ENCODE measurements around the gene SVOP. TPM values are rescaled to one million over a fixed set of nuclear protein-coding genes. Genes with fewer than 3 reads are reported as not detected.
"Not testable (repeated sequence)": the region's sequence is repeated elsewhere in the genome, so short reads cannot be mapped to it uniquely, and the experiment has no call there.

Gene SVOP
- polyA plus RNA-seq, 3 donors = 0.38 TPM; not detected in 2

DNA sequence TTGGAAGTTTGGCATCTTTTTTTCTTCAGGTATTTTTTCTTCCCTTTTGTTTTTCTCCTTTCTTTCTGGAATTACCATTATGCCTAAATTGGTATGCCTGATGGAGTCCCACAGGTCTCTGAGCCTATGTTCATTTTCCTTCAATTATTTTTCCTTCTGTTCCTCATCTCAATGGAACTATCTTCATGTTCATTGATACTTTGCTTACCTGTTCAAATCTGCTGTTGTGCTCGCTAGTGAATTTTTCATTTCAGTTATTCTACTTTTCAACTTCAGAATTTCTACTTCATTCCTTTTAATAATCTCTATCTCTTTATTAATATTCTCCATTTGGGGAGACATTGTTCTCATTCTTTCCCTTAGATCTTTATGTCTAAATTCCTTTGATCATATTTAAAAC is 16.1 kb upstream of the SVOP start:
- H3K27ac ChIP-seq (ENCODE audit: low read depth, low read length) = no peak overlapping the region
- 4 to 75% (median 69%) methylated on average over 1 of the region's 1 CpG for WGBS, 3 donors

DNA sequence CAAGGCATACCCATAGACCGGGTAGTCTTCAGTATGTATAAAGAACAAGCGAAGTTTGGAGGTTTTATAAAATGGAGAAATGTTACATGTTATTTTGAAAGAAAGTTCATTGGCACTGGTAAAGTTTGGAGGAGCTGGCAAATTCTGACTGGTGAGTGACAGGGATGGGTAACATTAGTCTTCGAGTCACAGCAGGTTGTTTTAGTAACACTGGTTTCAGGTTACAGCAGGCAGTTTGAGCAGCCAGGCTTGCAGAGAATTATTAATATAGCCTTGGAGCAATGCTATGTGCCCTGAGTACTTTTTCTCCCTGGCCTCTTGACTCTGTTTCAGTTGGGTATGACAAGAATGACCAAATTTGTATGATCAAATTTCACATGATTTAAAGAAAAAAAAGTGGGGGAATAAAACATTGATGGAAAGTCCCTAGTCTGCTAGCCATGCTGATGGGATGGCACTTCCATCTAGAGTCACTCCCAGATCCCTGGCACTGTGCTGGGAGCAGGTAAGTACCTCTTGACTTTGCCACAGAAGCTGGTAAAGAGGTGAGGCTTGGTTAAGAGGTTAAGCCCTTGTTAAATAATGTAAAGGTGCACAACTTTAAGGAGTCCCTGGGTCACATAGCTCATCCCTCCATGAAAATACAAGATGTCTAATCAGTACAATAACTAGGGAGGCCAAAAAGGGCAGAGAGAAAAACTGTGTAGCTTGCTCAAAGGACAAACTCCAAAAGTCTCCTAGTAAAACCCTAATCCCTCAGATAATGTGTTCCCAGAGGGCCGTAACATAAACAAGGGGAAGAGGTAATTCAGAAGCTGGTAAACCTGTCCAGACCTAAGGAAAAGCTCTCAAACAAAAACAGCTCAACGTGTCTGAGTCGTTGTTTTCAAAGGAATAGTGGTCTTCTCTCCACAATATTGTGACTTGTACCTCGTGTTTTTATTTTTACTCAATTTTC is 12.7 kb upstream of the SVOP start:
- H3K27ac ChIP-seq (ENCODE audit: low read depth, low read length) = no peak overlapping the region
- 47 to 57% (median 53%) methylated on average over 7 of the region's 7 CpGs for WGBS, 3 donors

DNA sequence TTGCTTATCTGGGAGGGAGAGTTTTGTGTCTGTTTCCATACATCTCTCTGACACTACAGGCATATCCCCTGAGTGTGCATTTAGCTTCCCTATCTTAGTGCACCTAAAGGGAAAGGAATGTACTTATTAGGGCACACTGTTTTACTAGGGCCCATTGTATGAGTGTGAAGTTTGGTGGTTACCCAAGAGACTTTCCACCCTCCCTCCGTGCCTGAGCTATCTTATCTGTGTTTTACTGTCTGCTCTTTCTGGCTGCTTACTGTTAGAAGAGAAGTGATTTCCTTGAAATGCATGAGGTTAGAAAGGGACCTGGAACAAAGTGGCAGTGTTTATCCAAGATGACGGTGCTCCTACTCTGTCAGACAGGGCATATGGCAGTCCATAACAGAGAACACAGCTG is 8.5 kb upstream of the SVOP start:
- no peak overlapping the region for H3K27ac ChIP-seq (ENCODE audit: low read depth, low read length)
- WGBS, 3 donors = 46 to 68% (median 65%) methylated on average over 2 of the region's 2 CpGs

DNA sequence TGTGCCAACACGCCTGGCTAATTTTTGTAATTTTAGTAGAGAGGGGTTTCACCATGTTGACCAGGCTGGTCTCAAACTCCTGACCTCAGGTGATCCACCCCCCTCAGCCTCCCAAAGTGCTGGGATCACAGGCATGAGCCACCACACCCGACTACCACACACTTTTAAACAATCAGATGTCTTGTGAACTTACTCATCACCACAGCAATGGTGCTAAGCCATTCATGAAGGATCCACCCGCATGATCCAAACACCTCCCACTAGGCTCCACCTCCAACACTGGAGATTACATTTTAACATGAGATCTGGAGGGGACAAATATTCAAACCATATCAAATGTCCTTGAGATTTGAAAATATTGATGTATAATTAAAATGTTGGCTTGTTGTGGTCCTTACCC is 7.8 kb upstream of the SVOP start:
- 39 to 54% (median 51%) methylated on average over 3 of the region's 3 CpGs for WGBS, 3 donors
- not testable (repeated sequence) for H3K27ac ChIP-seq (ENCODE audit: low read depth, low read length)

DNA sequence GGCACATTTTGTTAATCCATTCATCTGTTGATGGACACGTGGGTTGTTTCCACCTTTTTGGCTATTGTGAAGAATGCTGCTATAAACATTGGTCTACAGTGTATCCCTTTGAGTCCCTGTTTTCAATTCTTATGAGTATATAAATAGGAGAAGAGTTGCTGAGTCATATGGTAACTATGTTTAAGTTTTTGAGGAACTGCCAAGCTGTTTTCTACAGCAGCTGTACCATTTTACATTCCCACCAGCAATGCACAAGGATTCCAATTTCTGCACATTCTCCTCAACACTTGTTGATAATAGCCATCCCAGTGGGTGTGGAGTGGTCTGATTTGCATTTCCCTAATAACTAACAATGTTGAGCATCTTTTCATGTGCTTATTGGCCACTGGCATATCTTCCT is 6.9 kb upstream of the SVOP start:
- WGBS, 3 donors = 19 to 30% (median 25%) methylated on average over 1 of the region's 1 CpG
- H3K27ac ChIP-seq (ENCODE audit: low read depth, low read length) = no peak overlapping the region

DNA sequence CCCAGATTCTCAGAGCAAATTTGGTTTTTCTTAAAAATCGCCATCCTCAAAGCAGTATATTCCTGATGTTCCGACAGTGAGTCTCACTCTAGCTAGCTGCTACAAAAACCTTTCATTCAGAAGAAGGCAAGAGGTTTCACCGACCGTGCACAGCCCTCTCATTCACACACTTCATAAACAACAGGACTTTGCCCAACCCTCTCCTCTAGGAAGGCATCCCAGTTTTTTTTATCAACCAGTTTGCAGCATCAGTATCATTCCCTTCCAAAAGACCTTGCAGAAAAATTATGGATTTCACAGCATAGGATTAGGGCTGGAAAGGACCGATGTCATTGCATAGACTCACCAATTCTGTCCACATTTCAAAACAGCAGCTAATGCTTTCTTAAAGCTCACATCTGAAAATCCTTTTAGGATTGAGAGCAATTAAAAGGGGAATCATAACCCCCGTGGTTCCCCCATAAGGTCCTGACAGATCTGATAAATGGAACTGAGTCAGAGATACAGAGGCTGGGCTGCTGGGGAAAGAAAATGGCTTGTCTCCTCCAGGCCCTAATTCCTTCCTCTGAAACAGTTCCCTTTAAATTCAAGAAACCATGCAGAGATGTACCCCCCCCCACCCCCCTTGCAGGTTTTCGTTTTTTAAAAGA is 597 bp downstream of the SVOP start:
- H3K27ac ChIP-seq (ENCODE audit: low read depth, low read length) = no peak overlapping the region
- 58 to 63% (median 61%) methylated on average over 7 of the region's 7 CpGs for WGBS, 3 donors

DNA sequence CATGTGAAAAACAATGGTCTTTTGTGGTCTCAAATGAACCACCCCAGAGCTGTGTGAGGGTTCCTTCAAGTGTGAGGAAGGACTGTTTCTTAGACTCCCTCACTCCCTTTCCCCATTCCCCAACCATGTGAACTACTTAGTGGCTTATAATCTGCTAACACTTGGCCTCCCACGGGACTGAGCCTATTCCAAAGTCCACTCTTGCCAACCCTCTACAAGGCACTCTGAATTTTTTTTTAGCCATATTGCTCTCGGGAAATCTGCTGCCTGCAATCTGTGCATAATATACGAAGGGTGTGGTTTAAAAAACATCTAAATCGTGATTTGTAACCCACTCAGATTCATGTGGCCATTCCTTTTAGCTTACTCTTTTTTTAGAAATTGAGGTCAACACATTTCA is 2.6 kb downstream of the SVOP start:
- 51 to 63% (median 63%) methylated on average over 4 of the region's 4 CpGs for whole genome bisulfite sequencing, 3 donors
- H3K27ac ChIP-seq (ENCODE audit: low read depth, low read length) = no peak overlapping the region

DNA sequence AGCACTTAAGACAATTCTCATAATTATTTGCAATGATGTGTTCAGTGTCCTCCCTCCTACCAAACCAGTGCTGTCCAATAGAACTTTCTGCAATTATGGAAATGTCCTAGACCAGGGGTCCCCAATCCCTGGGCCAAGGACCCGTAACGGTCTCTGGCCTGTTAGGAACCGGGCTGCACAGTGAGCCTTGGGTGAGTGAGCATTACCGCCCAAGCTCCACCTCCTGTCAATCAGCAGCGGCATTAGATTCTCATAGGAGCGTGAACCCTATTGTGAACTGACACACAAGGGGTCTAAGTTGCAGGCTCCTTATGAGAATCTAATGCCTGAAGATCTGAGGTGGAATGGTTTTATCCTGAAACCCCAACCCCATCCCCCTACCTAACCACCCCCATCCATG is 3.9 kb downstream of the SVOP start:
- 76 to 87% (median 79%) methylated on average over 6 of the region's 6 CpGs for WGBS, 3 donors
- H3K27ac ChIP-seq (ENCODE audit: low read depth, low read length) = no peak overlapping the region

DNA sequence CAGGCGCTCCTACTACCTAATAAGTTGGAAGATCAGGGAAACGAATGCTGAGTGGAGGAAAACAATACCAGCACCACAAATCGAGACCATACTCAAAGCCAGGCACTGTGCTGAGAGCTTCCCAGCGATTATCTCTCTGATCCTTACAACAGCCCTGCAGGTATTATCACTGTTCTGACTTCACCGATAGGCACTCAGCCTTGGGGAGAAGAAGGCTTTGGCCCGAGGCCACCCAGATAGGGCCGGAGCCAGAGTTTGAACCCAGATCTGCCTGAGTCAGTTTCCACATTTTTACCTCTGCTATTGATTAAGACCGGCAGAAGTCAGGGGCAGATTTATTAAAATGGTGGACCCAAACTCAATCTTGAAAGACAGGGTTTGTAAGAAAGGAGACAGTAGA is 4.9 kb downstream of the SVOP start:
- WGBS, 3 donors = 71 to 79% (median 76%) methylated on average over 8 of the region's 8 CpGs

DNA sequence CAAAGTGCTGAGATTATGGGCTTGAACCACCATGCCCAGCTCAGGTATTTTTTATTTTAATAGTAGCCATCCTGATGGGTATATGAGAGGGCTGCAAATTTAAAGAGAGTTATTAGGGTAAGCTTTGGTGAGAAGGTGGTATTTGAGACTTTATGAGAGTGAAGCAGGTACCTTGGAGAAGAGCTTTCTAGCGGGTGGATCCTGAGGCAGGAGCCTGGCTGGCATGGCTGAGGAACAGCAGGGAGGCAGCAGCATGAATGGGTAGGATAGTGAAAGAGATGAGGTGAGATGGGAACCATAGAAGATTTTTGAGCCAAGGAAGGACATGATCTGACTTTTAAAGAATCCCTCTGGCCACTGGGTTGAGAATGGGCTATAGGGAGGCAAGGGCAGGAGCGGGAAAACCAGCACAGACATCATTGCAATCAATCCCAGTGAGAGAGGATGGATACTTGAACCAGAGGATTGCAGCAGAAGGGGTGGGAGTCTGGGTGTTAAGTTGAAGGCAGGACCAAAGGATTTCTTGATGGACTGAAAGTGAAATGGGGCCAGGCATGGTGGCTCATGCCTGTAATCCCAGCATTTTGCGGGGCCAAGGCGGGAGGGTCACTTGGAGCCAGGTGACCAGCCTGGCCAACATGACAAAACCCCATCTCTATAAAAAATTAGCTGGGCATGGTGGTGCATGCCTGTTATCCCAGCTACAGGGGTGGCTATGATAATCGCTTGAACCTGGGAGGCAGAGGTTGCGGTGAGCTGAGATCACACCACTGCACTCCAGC is 5.7 kb downstream of the SVOP start:
- WGBS, 3 donors = 88 to 92% (median 89%) methylated on average over 6 of the region's 6 CpGs
- no peak overlapping the region for H3K27ac ChIP-seq (ENCODE audit: low read depth, low read length)

More for the DNA sequence above, 4.9 kb downstream of the SVOP start:
- H3K27ac ChIP-seq (ENCODE audit: low read depth, low read length) = no peak overlapping the region

DNA sequence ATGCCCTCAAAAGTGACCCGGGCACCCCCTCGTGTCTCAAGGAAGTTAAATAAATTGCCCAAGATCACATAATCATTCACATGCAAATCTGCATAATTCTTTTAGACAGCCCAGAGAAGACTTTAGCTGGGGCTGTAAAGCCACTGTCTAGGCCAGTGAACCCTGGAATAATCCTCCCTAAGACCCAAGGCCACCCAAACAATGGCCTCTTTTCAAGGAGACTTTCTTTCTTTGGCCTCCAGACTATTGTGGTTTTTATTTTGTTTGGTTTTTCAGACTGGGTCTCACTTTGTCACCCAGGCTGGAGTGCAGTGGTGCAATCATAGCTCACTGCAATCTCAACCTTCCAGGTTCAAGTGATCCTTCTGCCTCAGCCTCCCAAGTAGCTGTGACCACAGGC is 10.6 kb downstream of the SVOP start:
- WGBS, 3 donors = 50 to 73% (median 69%) methylated on average over 2 of the region's 2 CpGs
- H3K27ac ChIP-seq (ENCODE audit: low read depth, low read length) = no peak overlapping the region

DNA sequence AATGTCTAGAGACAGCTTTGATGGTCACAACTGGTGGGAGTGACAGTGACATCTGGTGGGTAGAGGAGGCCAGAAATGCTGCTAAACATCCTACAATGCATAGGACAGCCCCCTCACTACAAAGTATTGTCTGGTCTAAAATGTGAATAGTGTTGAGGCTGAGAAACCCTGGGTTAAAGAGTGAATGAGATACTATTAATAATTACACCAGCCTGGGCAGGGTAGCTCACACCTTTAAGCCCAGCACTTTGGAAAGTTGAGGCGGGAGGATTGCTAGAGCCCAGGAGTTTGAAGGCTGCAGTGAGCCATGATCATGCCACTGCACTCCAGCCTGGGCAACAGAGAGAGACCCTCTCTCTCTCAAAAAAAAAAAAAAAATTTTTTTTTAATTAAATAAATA is 11.1 kb downstream of the SVOP start:
- WGBS, 3 donors = 82 to 100% (median 93%) methylated on average over 1 of the region's 1 CpG
- H3K27ac ChIP-seq (ENCODE audit: low read depth, low read length) = no peak overlapping the region

DNA sequence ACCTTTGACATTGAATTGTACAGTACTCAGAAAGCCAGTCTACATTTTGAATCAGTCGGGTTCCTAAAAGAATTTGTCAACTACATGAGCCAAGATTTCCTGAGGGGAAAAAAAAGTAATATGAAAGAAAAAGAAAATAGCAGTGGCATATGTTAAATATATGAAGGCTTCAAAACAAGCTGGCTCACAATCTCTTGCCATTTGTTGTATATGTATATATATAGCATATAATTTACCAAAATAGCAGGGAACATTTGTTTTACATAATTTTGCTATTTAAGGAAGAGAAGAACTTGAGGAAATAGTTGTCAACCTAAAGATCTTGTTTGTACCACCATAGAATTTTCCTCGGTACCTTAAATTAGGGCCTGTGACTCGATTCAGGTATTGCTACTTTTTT is 16.9 kb downstream of the SVOP start:
- WGBS, 3 donors = 67 to 71% (median 69%) methylated on average over 3 of the region's 3 CpGs
- no peak overlapping the region for H3K27ac ChIP-seq (ENCODE audit: low read depth, low read length)

DNA sequence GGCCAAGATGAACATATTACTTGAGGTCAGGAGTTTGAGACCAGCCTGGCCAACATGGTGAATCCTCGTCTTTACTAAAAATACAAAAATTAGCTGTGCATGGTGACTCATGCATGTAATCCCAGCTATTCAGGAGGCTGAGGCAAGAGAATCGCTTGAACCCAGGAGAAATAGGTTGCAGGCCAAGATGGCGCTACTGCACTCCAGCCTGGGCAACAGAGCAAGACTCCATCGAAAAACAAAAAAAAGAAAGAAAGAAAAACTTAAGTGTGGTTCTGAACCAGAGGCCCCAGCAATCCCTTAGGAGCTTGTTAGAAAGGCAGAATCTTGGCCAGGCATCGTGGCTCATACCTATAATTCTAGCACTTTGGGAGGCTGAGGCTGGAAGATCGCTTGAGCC is 24.5 kb downstream of the SVOP start:
- WGBS, 3 donors = 90 to 93% (median 90%) methylated on average over 6 of the region's 6 CpGs
- H3K27ac ChIP-seq (ENCODE audit: low read depth, low read length) = no peak overlapping the region

DNA sequence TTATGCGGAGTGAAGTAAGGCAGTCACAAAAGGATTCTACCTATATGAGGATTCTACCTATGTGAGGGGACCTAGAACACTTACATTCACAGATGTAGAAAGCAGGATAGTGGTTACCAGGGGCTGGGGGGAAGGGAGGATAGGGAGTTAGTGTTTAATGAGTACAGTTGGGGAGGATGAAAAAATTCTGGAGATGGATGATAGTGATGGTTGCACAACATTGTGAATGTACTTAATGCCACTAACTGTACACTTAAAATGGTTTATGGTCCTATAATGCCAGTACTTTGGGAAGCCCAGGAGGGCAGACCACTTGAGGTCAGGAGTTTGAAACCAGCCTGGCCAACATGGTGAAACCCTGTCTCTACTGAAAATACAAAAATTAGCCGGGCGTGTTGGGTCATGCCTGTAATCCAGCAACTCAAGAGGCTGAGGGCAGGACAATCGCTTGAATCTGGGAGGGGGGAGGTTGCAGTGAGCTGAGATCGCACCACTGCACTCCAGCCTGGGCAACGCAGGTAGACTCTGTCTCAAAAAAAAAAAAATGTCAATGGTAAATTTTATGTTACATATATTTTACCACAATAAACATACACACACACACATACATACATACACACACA is 25.4 kb downstream of the SVOP start:
- no peak overlapping the region for H3K27ac ChIP-seq (ENCODE audit: low read depth, low read length)

DNA sequence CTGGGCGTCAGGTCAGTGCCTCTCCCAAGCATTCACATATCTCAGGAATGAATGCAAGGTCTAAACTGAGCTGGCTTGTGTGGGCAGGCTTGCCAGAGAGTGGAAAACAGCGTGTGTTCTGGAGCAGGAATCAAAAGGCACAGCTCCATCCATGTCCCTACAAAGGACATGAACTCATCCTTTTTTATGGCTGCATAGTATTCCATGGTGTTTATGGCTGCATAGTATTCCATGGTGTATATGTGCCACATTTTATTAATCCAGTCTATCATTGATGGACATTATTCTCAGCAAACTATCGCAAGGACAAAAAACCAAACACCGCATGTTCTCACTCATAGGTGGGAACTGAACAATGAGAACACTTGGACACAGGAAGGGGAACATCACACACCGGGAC is 30.8 kb downstream of the SVOP start:
- H3K27ac ChIP-seq (ENCODE audit: low read depth, low read length) = not testable (repeated sequence)
- WGBS, 3 donors = 47 to 54% (median 53%) methylated on average over 5 of the region's 5 CpGs

More for the DNA sequence above, 25.4 kb downstream of the SVOP start:
- 87 to 93% (median 89%) methylated on average over 6 of the region's 6 CpGs for WGBS, 3 donors

DNA sequence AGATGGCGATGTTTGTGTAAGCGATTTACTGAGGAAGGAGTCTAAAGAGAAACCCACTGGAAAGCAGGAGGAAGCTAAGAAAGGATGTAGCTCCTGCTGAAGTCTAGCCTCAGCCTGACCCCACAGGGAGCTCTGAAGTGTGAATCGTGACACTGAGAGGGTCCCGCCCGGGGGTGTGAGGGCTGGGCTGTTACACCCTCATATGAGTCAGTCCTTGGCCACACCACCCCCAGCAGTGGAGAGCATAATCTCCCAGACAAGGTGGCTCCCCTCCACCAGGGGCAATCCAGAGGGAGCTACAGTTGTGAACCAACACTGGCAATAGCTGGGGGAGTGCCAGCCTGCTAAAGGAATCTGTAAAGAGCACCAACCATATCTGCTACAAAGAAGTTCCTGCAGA is 31.5 kb downstream of the SVOP start:
- H3K27ac ChIP-seq (ENCODE audit: low read depth, low read length) = no peak overlapping the region
- WGBS, 3 donors = 28 to 38% (median 31%) methylated on average over 5 of the region's 5 CpGs

DNA sequence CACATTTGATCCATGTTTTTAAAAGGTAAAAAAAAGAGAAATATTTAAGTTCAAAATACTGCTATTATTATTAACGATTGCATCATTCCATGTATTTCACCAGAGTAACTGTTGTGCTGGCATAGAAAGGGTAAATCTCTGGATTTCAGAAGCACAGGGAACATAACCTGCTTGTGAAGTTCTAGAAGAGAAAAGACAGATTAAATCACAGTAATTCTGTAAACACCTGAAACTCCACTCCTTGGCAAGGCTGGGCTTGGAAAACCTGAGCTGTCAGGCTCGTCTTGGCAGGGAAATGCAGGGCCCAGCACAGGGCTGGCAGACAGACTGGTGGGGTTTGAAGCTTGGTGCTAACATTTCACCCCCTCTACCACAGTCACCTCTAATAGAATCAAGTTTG is 35.1 kb downstream of the SVOP start:
- no peak overlapping the region for H3K27ac ChIP-seq (ENCODE audit: low read depth, low read length)
- WGBS, 3 donors = 46 to 50% (median 48%) methylated on average over 2 of the region's 2 CpGs

DNA sequence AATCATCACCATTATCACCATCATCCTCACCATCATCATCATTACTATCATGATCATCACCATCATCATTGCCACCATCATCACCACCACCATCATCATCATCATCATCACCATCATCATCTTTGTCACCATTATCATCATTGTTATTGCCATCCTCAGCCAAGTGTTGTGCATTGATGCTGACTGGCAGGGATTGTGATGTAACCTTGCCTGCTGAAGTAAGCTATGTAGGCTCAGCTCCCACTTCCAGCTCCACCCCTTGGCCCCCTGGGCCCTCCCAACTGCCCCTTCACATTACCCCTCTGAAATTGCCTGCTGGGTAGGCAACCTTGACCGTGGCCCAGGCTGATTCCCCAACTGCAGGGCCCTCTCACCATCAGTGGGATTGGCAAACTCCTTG is 37.6 kb downstream of the SVOP start:
- WGBS, 3 donors = 81 to 100% (median 88%) methylated on average over 1 of the region's 1 CpG
- H3K27ac ChIP-seq (ENCODE audit: low read depth, low read length) = no peak overlapping the region
